ENCODE measurements around the gene OR13C8. TPM values are rescaled to one million over a fixed set of nuclear protein-coding genes. Genes with fewer than 3 reads are reported as not detected.
A peak's percentile ranks its signal among the peaks of the same experiment; 100 is the strongest.
"Not testable (repeated sequence)": the region's sequence is repeated elsewhere in the genome, so short reads cannot be mapped to it uniquely, and the experiment has no call there.

OR13C8 gene
- total and polyA plus RNA-seq, 12 donors = not detected

DNA sequence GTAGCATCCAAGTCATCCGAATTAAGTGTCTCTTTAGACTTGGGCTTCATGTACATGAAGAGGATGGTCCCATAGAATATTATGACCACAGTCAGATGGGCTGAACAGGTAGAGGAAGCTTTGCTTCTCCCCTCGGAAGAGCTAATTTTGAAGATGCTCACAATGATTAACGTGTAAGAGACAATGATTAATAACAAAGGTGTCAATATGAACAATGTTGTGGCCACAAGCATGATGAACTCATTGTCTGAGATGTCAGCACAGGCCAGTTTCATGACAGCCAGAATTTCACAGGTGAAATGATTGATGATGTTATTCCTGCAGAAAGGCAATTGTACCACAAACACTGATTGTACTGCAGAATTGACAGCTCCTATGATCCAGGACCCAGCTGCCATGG is 35.8 kb downstream of the OR13C8 start:
- Histone ChIP-seq H3K27ac (no peak overlapping the region), H3K9me3 (replicated peaks in 1 of 3) (no peaks in the 10 kb centered on the region), H3K4me1 (replicated peaks in 1 of 2) (no peaks in the 10 kb centered on the region), H3K36me3 (replicated peaks in 1 of 2) (no peaks in the 10 kb centered on the region), H3K4me3 (no peak overlapping the region), H3K27me3 (no peaks in the 10 kb centered on the region)
- TF ChIP-seq, protein P1, sequence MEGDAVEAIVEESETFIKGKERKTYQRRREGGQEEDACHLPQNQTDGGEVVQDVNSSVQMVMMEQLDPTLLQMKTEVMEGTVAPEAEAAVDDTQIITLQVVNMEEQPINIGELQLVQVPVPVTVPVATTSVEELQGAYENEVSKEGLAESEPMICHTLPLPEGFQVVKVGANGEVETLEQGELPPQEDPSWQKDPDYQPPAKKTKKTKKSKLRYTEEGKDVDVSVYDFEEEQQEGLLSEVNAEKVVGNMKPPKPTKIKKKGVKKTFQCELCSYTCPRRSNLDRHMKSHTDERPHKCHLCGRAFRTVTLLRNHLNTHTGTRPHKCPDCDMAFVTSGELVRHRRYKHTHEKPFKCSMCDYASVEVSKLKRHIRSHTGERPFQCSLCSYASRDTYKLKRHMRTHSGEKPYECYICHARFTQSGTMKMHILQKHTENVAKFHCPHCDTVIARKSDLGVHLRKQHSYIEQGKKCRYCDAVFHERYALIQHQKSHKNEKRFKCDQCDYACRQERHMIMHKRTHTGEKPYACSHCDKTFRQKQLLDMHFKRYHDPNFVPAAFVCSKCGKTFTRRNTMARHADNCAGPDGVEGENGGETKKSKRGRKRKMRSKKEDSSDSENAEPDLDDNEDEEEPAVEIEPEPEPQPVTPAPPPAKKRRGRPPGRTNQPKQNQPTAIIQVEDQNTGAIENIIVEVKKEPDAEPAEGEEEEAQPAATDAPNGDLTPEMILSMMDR (IDR thresholded peaks at IDR 0.05) = no peak
- TF ChIP-seq POLR2A (IDR thresholded peaks at IDR 0.05) = no peak
- 72 to 81% (median 74%) methylated on average over 3 of the region's 3 CpGs for WGBS, 4 donors
- intact Hi-C loops (cut with DNase I) = no loop called here
- no peak for DNase-seq

DNA sequence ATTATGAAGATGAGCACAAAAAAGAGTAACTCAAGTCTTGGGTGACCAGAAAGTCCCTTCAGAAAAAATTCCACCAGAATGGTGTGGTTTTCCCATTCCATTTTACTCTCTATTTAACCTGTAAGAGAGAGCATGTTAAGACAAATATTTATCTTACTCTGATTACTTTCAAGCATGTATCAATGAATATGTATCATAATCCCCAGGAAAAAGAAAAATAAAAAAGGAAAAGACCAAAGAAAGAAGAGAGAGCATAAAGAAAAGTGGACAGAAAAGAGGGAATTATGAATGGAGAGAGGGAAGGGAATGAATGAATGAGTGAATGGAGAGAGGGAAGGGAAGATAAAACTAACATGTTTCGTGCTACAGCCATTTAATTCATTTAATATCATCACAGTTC is 36.6 kb downstream of the OR13C8 start, which contains the start of gene OR13C2:
TSS of gene OR13C2 (minus strand) at position 101 of the 400 bp plus-strand sequence. CDS start at position 101, 0 bp downstream.
- H3K4me1 ChIP-seq (replicated peaks in 1 of 2); H3K9me3 ChIP-seq (replicated peaks in 1 of 3); H3K27ac ChIP-seq; H3K4me3 ChIP-seq; H3K27me3 ChIP-seq; H3K36me3 ChIP-seq (replicated peaks in 1 of 2); intact Hi-C loops (cut with DNase I); DNase-seq: not testable (repeated sequence)
- WGBS, 4 donors = 57 to 78% (median 76%) methylated on average over 1 of the region's 1 CpG

DNA sequence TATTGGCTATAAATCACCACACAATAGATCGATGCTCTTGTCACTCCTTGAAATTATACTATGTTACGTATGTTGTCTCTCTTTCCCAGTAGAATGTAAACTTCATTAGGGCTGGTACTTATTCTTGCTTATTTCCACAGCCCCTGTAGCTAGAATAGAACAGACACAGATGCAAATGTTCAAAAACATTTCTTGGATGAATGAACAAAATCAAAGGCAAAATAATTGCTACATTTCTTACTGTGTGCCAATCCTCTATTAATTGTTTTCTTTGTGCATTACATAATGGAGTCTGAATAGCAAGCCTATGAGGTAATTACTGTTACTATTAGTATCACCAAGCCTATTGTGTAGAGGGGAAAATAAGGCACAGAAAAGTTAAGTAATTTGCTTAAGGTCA is 37.2 kb downstream of the OR13C8 start:
- Histone ChIP-seq H3K9me3 (replicated peaks in 1 of 3) (no peaks in the 10 kb centered on the region), H3K36me3 (replicated peaks in 1 of 2) (no peaks in the 10 kb centered on the region), H3K27me3 (no peaks in the 10 kb centered on the region), H3K4me3 (no peak overlapping the region), H3K27ac (no peak overlapping the region), H3K4me1 (replicated peaks in 1 of 2) (no peaks in the 10 kb centered on the region)
- TF ChIP-seq, protein P1 (IDR thresholded peaks at IDR 0.05) = no peak
- no peak for TF ChIP-seq POLR2A (IDR thresholded peaks at IDR 0.05)
- WGBS, 4 donors = 65 to 72% (median 67%) methylated on average over 2 of the region's 2 CpGs
- intact Hi-C loops (cut with DNase I) = no loop called here
- DNase-seq = no peak

DNA sequence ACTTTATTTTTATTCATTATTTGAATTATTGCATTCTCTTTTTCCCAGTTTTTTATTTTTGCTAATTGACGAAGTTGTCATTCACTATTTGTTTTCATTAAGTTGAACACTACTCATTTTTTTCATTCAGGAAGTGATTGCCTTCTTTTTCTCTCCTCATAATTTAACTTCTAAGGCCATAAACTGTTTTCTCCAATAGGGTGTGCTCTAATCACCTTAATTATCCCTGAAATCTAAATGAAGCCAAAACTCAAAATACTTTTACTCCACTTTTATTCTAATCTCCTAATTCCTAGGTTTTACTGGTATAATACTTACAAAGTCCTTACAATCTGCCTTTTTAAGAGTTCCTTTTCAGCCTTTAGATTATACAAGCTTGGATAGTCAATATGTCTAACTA is 39.4 kb downstream of the OR13C8 start:
- H3K27ac ChIP-seq = no peak overlapping the region
- no peak for DNase-seq
- H3K9me3 ChIP-seq (replicated peaks in 1 of 3) = no peaks in the 10 kb centered on the region
- no peak overlapping the region for H3K4me3 ChIP-seq
- no peaks in the 10 kb centered on the region for H3K36me3 ChIP-seq (replicated peaks in 1 of 2)
- intact Hi-C loops (cut with DNase I) = no loop called here
- 25 to 29% (median 27%) methylated on average over 1 of the region's 1 CpG for WGBS, 4 donors
- H3K27me3 ChIP-seq = no peaks in the 10 kb centered on the region
- TF ChIP-seq, protein P1 (IDR thresholded peaks at IDR 0.05) = peak in 2 of 6 experiments; percentile 16 to 28
- no peak for TF ChIP-seq POLR2A (IDR thresholded peaks at IDR 0.05)
- no peaks in the 10 kb centered on the region for H3K4me1 ChIP-seq (replicated peaks in 1 of 2)

DNA sequence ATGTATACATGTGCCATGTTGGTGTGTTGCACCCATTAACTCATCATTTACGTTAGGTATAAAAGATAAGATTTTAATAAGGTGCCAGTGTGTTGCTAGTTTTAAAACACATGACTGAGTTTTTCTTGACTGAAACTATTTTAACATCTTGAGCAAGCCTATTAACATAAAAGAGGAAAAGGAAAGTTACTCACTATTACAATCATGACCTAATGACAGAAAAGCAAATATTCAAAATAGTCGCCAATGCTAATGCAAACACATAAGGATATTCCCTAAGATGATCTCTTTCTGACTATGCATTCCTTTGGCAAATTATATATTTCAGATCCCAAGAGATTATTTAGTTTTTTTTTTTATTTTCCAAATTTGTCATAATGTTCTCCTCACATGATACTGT is 42.2 kb downstream of the OR13C8 start:
- DNase-seq = no peak
- Histone ChIP-seq H3K27ac (no peak overlapping the region), H3K36me3 (replicated peaks in 1 of 2) (no peaks in the 10 kb centered on the region), H3K27me3 (no peaks in the 10 kb centered on the region), H3K4me3 (no peak overlapping the region), H3K9me3 (replicated peaks in 1 of 3) (no peaks in the 10 kb centered on the region), H3K4me1 (replicated peaks in 1 of 2) (no peaks in the 10 kb centered on the region)
- WGBS, 4 donors = 82 to 88% (median 85%) methylated on average over 2 of the region's 2 CpGs
- no peak for TF ChIP-seq POLR2A (IDR thresholded peaks at IDR 0.05)
- TF ChIP-seq, protein P1 (IDR thresholded peaks at IDR 0.05) = no peak
- intact Hi-C loops (cut with DNase I) = no loop called here
